Omental fat pad (tissue), 4 donors: ENCODE data around the gene DYSF. TPM values are rescaled to one million over a fixed set of nuclear protein-coding genes. Genes with fewer than 3 reads are reported as not detected.

ENCODE experiments used
- ATAC-seq: fragments of 150-250 bp; one replicate; pipeline ENCODE4 v1.9.1; 2016; ENCODE audit warnings: mild to moderate bottlenecking, moderate library complexity; ENCODE audit not compliant: low FRiP score
- DNase-seq: peaks from one replicate; pipeline ENCODE4 v3.0.0-alpha.2; 2019; ENCODE audit warnings: low spot score
- total RNA-seq, 4 donors: library from RNA; depleted of rRNA; stranded (reverse); fragments of >200 nt; gene quantifications; one replicate each; pipeline ENCODE4 v1.1.0, GENCODE V29; 2016
- TF ChIP-seq, protein P1 (sequence below), 3 donors: fragments of 450-650 bp; IDR thresholded peaks; one replicate each; pipeline ENCODE4 v1.5.1; 2016 to 2017; ENCODE audit warnings: antibody characterized with exemption in 3 of 3, mild to moderate bottlenecking in 3 of 3, moderate library complexity in 2 of 3

The DYSF gene
- total RNA-seq, 4 donors from 2014 or later, result 7.9 to 70.5 (median 17.8) TPM

DNA sequence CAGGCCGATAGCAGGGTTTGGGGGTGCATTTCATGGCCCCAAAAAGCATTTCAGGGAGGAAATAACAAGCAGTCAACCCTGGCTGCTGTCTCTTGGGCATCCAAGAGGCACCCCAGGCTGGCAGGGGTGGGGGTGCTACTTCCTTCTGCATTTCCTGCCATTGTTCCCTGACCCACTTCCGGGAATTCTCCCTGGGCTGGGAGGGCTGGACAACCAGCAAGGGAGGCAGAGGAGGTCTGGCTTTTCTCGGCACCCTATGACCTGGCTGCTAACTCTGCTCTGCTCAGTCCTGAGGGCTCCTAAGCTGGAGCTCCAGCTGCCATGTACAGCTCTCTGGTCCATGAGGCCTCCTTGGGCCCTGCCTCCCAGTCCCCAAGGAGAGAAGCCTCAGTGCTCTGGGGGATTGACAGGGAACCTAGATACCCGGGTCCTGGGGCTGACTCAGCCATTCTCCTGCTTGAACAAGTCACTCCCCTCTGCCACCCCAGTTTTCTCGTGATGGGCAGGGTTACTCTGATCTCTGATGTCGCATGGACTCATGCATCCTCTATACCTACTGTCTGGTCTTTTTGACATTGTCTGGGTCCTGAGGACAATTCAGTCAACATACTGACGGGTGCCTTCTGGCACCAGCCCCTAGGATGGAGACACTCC, 47.2 kb downstream of the DYSF start:
- peak; percentile 42 for ATAC-seq
- TF ChIP-seq, protein P1, sequence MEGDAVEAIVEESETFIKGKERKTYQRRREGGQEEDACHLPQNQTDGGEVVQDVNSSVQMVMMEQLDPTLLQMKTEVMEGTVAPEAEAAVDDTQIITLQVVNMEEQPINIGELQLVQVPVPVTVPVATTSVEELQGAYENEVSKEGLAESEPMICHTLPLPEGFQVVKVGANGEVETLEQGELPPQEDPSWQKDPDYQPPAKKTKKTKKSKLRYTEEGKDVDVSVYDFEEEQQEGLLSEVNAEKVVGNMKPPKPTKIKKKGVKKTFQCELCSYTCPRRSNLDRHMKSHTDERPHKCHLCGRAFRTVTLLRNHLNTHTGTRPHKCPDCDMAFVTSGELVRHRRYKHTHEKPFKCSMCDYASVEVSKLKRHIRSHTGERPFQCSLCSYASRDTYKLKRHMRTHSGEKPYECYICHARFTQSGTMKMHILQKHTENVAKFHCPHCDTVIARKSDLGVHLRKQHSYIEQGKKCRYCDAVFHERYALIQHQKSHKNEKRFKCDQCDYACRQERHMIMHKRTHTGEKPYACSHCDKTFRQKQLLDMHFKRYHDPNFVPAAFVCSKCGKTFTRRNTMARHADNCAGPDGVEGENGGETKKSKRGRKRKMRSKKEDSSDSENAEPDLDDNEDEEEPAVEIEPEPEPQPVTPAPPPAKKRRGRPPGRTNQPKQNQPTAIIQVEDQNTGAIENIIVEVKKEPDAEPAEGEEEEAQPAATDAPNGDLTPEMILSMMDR (IDR thresholded peaks at IDR 0.05), result no peak
- no peak for DNase-seq

DNA sequence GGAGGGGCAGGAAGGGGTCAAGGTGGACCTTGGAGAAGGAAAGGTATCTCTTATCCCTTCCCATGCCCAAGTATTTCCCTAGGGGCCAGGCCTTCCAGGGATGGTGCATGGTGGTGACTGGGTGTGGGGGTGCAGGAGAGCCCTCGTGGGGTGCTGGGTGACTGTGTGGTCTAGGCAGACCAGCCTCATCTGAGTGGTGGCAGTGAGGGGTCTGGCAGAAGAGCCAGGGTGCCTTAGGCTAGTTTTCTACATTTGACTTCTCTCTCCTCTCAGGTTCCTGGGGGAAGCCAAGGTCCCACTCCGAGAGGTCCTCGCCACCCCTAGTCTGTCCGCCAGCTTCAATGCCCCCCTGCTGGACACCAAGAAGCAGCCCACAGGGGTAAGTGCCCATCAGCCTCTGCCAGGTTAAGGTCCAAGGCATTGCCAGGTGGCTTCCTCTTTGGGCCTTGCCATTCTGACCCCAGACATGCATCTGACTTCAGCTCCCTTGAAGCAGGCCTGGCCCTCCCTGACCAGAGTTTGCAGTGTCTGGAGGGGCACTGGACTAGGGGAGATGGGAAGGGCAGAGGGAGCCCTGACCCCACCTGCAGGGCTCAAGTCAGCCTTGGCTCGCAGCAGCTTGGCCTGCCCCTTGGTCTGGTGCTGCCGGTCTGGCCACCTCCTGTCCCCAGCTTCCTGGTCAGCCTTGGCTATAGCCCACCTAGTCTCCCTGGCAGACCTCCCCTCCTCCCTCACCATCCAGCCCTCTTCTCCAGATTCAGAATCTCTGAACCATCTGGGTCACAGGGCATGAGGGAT, 49.8 kb downstream of the DYSF start:
- TF ChIP-seq, protein P1 (IDR thresholded peaks at IDR 0.05), result no peak
- ATAC-seq, result no peak
- DNase-seq, result no peak

DNA sequence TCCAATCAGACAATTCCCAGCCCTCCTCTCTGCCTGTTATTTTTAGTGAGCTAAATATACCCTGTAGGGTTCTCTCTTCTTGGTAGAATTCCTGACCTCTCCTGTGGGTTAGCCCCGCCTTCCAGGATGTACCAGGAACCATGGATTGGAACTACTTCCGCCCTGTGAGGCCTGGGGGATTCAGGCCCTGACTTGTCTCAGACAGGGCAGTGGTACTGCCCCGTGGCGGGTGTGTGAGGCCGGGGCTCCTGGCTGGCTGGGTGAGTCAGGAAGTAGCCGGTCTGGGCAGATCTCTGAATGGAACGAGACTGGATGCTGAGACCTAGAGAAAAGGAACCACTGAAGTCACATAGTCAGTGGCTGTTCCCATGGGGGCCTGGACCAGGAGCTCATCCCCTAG, 50.5 kb downstream of the DYSF start:
- ATAC-seq (no peak), DNase-seq (no peak)
- TF ChIP-seq, protein P1 (IDR thresholded peaks at IDR 0.05), result no peak

DNA sequence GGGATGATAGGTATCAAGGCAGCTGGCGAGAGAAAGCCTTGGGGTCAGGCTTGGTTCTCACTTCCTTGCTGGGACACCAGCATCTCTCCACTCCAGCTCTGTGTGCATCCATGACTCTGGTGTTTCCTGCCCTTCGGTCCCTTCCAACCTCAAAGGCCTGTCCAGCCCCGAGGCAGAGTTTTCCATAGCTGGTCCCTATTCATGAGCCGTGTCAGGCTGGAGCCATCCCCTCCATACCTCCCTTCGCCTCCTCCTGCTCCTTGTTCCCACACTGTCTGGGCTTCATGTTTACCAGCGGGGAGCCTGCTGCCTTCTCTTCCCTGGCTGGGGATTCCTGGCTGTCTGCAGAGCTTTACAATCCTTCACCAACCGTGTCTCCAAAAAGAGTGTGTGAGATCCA, 51.2 kb downstream of the DYSF start:
- no peak for ATAC-seq
- no peak for DNase-seq
- TF ChIP-seq, protein P1 (IDR thresholded peaks at IDR 0.05), result no peak

DNA sequence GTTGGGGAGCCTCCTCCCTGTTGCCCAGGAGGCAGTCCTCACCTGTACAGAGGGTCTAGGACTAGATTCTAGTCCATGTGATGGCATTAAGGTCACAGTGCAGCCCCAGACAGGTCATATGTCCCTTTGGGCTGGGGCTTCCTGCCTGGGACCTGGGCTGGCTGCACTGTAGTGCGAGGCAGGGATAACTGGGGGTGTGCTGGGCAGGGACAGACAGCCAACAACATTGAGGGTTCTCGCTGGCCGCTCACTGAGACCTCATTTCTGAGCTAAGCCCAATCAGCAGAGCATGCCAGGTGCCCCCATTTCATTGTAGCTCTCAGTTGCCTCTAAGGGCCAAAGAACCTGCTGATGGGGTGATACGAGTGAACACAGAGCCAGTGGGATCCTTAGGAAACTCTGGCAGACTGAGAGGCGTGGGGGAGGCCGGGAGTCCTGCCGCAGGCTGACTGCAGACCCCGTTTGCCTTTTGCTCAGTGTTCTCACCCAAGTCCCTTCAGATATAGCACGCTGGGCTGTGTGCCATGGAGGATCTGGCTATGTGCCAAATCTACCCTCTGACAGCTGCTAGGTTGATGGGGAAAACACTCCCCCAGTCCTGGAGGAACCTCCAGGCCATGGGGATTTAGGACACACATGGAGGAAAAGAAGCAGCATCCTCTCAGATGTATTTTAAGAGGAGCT, 51.9 kb downstream of the DYSF start:
- ATAC-seq (no peak), DNase-seq (no peak)
- TF ChIP-seq, protein P1 (IDR thresholded peaks at IDR 0.05), result no peak

DNA sequence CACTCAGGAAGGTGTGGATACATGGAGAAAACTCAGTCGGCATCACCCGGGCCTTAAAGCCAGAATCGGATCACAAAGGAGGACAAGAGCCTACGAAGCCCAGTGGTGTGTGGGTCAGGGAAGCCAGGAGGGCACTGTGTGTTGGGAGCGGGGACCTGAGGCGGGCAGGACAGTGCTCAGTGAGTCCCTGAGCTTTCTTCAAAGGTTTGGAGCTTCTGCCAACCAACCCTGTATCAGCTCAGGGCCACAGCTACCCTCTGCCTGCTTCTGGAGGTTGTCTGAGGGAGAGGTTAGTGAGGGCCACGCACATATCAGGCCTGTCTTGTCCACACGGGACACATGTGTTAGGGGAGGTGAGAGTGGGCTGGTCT, 52.4 kb downstream of the DYSF start:
- ATAC-seq (no peak), DNase-seq (no peak)
- TF ChIP-seq, protein P1 (IDR thresholded peaks at IDR 0.05), result no peak
